Measurements from ENCODE around the gene GPM6B.

Gene GPM6B, protein sequence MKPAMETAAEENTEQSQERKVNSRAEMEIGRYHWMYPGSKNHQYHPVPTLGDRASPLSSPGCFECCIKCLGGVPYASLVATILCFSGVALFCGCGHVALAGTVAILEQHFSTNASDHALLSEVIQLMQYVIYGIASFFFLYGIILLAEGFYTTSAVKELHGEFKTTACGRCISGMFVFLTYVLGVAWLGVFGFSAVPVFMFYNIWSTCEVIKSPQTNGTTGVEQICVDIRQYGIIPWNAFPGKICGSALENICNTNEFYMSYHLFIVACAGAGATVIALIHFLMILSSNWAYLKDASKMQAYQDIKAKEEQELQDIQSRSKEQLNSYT

DNA sequence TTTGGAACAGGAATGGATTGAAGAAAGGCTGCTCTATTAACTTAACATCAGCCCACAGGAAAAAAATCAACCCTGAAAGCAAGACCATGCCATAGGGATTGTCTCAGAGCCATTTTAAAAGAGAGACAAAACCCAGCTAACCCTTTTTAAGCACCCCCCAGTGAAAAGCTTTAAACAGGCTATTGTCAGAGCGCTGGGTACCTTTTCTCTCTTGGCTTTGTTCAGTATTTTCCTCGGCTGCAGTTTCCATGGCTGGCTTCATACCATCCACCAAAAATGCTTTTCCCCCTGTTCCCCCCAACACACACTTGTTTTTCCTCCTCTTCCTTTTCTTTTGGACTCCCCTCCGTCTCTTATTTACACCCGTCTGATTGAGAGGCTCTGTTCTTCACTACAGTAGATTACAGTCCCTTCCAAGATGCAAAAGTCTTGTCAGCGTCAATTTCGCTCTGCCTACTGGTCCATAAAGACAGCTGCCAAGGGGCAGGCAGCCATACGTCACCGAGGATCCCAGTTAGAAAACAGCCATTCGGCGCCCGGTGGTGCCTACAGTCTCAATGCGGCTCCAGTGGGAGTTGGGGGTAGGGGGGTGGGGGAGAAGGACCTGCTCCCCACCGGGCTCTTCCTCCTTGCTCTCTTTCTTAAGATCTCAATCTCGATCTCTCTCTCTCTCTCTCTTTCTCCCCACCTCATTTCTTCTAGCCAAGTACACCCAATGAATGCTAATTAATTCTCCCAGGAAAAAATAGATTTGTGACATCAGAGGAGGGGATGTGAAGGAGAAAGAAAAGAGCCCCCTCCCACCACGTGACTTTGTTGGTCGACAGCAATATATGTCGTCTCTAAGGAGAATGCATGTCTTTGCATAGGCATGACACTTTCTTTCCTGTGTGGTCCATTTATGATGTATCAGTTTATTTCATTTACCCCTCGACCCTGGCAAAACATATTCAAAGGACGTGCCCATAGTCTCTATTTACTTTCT, at the start of gene GPM6B:
GPM6B (minus strand) TSS at position 451 of the 985 bp plus-strand sequence; CDS start at position 262, 189 bp downstream.
- TF ChIP-seq ZNF274 (IDR thresholded peaks at IDR 0.05; ENCODE audit: low read depth, low read length) = no peak
- H3K4me3 ChIP-seq (ENCODE audit: low read length) = no peak within 1 kb of the TSS

DNA sequence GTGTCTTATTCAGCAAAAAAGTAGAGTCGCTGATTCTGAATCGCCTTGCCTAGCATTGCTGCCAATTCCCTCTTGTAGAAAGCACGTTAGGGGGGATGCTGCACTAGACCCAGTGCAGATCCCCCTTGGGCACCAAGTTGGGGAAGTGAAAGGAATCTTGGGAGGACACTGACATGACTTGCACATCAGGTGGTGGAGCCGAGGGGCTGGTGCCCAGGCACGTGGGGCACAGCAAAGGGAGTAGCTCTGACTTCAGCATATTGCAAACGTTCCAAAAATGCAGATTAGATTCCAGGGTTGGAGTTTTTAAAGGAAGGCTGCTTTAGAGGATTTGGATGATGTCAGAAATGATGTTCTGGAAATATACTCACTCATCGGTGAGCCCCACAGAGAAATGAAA, 47.4 kb upstream of the GPM6B start:
- TF ChIP-seq ZNF274 (IDR thresholded peaks at IDR 0.05; ENCODE audit: low read depth, low read length) = no peak
- no peak overlapping the region for H3K4me3 ChIP-seq (ENCODE audit: low read length)

DNA sequence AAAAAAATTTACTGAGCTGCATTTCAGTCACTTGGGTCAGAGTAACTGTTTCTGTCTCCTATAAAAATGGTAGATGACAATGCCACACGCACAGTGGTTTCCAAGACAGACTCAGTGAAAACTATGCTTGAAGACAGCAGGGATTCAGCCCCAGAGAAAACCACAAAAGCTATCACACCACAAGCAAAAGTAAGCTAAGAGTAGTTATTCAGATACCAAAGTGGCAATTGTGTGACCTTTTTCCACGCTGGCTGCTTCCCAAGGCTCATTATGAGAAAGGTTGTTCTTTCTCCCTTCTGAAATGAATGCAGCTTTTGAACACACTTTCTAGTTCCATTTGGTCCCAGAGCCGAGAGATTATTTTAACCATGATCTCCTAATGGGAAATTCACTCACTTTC, 46.4 kb upstream of the GPM6B start:
- no peak overlapping the region for H3K4me3 ChIP-seq (ENCODE audit: low read length)
- no peak for TF ChIP-seq ZNF274 (IDR thresholded peaks at IDR 0.05; ENCODE audit: low read depth, low read length)

DNA sequence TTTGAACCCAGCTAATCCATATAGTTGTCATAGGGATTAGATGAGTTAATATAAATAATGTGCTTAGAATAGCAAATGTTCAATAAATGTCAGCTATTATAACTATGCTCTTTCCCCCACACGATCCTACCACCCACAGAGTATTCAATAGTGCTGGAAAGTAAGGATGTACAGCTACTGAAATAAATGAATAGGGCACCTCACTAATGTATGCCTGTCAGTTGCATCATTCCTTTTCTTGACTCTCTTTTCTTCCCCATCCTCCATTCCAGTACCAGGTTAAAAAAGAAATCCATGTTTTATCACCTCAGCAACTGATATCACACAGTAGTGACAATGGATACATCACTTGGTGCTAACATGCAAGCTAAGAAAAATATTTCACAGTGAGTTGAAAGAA, 42.8 kb upstream of the GPM6B start:
- H3K4me3 ChIP-seq (ENCODE audit: low read length) = no peak overlapping the region
- no peak for TF ChIP-seq ZNF274 (IDR thresholded peaks at IDR 0.05; ENCODE audit: low read depth, low read length)

DNA sequence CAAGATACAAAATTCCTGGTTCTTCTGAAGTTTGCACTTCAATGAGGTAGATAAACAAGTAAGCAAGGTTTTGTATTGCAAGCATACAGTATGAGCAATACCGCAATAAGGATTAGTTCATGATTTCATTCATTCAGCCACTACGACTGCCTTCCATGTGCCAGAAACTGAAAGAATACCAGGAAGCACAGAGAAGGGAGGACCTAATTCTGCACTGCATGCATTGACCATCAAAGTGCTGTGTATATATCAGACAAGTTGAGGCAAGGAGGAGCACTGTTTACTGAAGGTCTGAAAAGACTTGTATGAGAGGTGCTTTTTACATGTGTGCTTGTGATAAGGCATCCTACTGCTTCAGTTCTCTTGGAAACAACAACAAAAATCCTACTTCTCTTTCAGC, 40.9 kb upstream of the GPM6B start:
- H3K4me3 ChIP-seq (ENCODE audit: low read length) = no peak overlapping the region
- no peak for TF ChIP-seq ZNF274 (IDR thresholded peaks at IDR 0.05; ENCODE audit: low read depth, low read length)

DNA sequence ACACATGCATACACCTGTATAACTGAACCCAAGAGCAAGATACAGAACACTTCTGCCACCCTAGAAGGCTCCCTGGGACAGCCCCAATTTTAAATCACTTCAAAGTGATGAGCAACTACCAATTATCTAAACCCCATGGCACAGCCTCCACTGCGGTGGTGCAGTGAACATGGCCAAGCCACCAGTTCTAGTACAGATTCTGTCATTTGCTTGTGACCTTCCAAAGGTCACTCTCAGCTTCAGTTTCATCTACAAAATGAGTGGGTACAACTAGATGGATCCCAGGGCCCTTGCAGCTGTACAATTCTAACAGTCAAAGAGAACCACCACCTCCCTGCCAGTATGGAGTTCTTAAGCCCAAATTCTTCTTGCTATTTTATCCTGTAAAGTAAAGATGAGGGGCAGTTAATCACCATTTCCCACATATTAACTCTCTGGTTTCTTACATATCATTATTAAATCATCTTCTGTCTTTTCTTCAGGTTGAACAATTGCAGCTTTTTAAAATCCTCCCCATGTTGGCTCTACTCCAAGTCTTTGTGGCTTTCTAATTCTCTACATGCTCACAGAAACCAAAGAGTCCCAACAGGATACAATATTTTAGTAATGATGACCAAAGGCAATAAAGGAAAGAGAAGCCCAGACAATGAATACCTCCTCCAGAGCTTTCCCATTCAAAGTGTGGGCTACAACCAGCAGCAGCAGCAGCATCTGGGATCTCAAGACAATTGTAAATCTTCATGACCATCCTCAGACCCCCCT, 39.0 kb upstream of the GPM6B start:
- TF ChIP-seq ZNF274 (IDR thresholded peaks at IDR 0.05; ENCODE audit: low read depth, low read length) = no peak
- no peak overlapping the region for H3K4me3 ChIP-seq (ENCODE audit: low read length)

DNA sequence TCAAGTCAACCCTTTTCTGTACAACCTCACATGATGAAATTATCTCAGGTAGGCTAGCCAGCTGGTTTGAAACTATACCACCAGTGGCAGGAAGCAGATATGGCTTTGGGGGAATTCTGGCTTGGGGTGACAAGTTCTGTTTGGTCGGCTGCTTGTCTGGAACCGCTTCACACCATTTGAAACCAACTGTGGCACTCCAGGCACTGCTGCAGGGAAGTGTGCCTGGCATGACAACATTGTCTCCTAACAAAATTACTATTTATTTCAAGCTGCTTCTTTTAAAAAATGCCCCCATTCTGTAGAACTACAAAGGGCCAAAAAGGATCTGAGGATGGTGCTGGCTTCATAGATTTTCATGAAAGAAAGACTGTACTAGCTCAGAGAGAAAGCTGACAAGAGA, 37.1 kb upstream of the GPM6B start:
- TF ChIP-seq ZNF274 (IDR thresholded peaks at IDR 0.05; ENCODE audit: low read depth, low read length) = no peak
- H3K4me3 ChIP-seq (ENCODE audit: low read length) = no peak overlapping the region

DNA sequence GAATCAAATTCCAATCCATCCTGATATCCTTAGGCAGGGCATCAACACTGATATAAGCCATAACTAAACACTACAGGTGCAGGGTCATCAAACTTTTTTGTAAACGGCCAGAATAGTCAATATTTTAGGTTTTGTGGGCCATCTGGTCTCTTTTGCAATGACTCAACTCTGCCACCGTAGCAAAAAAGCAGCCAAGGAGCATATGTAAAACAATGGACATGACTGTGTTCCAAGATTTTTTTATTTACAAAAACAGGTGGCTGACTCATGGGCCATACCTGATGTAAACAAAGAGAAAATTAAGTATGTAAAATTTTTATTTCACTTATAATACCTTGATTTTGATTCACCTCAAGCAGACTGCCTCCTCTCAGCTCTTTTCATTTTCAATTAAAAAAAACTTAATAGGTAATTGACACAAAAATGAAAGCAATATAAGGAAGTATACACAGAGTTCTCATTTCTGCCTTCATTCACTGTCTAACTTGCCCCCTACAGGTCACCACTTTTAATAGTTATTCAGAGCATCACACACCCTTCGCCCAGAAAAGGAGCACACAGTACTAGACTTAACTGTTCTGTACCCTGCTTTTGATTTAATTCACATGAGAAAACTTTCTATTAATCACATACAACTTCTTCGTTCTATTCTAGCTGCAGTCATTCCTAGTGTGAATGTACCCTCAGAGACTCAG, 35.3 kb upstream of the GPM6B start:
- no peak for TF ChIP-seq ZNF274 (IDR thresholded peaks at IDR 0.05; ENCODE audit: low read depth, low read length)
- H3K4me3 ChIP-seq (ENCODE audit: low read length) = no peak overlapping the region

DNA sequence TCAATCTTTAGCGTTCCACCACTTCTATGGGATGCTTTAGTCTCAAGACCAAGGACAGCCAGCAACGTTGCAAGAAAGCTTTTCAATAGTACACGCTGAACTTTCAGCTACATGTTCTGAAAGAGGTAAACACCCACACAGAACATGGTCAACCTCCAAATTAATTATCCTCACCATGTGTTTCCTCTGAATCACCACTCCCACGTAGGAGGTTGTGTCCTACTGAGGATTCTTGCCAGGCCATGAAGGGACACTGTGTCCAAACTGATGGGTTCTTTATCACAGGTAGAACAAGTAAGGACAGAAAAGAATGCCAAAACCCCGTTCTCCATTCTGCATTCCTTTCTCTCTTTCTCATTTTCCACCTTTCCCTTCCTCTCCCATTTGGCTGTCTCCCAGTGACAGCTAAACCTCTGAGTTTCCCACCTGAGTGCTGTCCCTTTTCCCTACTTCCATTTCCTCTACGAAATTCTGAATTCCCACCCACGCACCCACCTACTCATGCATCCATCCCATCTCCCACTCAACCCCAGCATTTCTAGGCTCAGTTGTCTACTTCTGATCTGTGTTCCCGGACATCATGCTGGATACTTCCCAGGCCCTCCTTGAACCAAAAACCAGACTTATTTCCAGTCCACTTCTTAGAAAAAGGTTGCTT, 29.0 kb upstream of the GPM6B start:
- H3K4me3 ChIP-seq (ENCODE audit: low read length) = no peak overlapping the region
- no peak for TF ChIP-seq ZNF274 (IDR thresholded peaks at IDR 0.05; ENCODE audit: low read depth, low read length)

DNA sequence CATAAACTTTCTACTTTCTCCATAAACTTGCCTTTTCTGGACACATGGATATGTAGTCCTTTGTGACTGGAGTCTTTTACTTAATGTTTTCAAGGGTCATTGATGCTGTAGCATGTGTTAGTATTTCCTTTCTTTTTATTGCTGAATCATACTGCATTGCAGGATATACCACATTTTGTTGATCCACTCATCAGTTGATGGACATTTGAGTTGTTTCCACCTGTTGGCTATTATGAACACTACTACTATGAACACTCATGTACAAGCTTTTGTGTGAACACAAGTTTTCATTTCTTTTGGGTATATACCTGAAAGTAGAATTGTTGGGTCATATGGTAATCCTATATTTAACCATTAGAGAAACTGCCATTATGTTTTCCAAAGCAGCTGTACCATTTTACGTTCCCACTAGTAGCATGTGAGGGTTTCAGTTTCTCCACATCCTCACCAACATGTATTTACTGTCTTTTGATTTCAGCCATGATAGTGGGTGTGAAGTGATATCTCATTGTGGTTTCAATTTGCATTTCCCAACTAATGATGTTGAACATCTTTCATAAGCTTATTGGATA, 26.3 kb upstream of the GPM6B start:
- H3K4me3 ChIP-seq (ENCODE audit: low read length) = no peak overlapping the region
- TF ChIP-seq ZNF274 (IDR thresholded peaks at IDR 0.05; ENCODE audit: low read depth, low read length) = no peak

DNA sequence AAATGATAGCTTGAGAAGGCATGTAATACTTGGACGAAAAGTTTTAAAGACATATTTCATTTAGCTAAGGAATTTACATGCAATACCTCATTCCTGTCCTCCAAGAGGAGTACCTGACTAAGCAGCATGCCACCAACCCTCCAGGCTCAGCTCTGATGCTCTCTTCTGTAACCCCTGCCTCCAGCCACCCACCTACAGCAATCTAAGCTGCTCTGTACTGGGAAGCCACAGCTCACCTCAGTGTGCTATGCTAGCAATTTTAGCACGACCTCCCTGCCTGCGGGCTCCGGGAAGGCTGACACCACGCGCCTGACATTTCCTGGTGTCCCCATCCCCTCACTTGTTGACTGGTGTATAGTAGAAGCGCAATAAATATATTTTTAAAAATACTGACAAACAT, 23.2 kb upstream of the GPM6B start:
- TF ChIP-seq ZNF274 (IDR thresholded peaks at IDR 0.05; ENCODE audit: low read depth, low read length) = no peak
- H3K4me3 ChIP-seq (ENCODE audit: low read length) = no peak overlapping the region

DNA sequence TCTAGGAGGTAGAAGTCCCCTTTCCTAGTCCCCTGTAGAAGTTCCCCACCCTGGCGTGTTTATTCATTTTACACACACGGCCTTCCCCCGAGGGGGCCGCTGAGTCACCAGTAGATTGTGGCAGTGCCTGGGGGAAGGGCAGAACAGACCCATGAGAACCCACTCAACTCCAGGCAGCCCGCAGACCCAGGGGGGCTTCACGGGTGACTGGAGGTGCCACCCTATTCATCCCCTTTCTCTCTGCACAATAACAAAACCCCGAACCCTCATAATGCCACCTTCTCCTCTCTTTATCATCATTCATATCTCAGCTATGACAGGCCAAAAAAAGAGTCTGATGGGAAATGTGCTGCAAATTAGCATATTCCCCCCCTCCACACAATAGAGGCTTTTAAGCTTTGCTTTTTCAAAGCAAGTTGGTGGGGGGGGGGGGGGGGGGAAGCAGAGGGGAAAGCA, 20.4 kb upstream of the GPM6B start:
- TF ChIP-seq ZNF274 (IDR thresholded peaks at IDR 0.05; ENCODE audit: low read depth, low read length) = no peak
- H3K4me3 ChIP-seq (ENCODE audit: low read length) = no peak overlapping the region

DNA sequence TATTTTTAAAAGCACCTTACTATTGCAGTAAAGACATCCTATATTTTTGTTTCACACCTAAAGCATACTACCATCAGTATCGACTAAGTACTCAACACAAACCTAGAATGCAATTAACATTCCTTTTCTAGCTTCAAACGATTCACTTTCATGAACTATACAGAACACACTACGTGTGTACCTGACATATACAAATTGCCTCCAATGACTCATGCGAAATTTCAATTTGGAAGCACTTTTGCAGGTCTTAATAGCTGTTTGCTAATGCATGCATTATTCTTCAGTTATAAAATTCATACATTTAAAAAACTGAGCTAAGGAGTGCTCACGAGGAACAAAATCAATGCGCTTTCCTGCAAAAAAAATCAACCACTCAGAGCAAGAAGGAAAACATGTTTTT, 19.7 kb upstream of the GPM6B start:
- H3K4me3 ChIP-seq (ENCODE audit: low read length) = no peak overlapping the region
- no peak for TF ChIP-seq ZNF274 (IDR thresholded peaks at IDR 0.05; ENCODE audit: low read depth, low read length)
